Mesendoderm (in vitro differentiated cells): ENCODE measurements around the gene STOM.

ENCODE experiments used
- DNase-seq: peaks from one replicate; pipeline ENCODE4 v3.0.0; 2013
- H2AK5ac ChIP-seq: 2 replicates; pipeline ENCODE4 v1.6.1; 2013; ENCODE audit warnings: low read length, inconsistent platforms
- H2BK120ac ChIP-seq: 2 replicates; pipeline ENCODE4 v1.6.1; 2013; ENCODE audit warnings: low read depth, mild to moderate bottlenecking, low read length, moderate library complexity, mixed read lengths
- H2BK15ac ChIP-seq: replicated peaks from 2 replicates; pipeline ENCODE4 v1.6.1; 2013; ENCODE audit warnings: low read depth, mild to moderate bottlenecking, moderate library complexity
- H2BK5ac ChIP-seq: 2 replicates; pipeline ENCODE4 v1.6.1; 2013; ENCODE audit warnings: low read length, inconsistent platforms
- H3K18ac ChIP-seq: 2 replicates; pipeline ENCODE4 v1.6.1; 2013; ENCODE audit warnings: mild to moderate bottlenecking, low read length, mixed read lengths
- H3K23ac ChIP-seq: one replicate; pipeline ENCODE4 v1.6.1; 2013; ENCODE audit warnings: low read length
- H3K27ac ChIP-seq: 2 replicates; pipeline ENCODE4 v1.5.1; 2013; ENCODE audit warnings: low read depth, mild to moderate bottlenecking, inconsistent platforms, low read length, moderate library complexity
- H3K27me3 ChIP-seq: 2 replicates; pipeline ENCODE4 v1.6.1; 2013; ENCODE audit warnings: low read length, control low read depth, mild to moderate bottlenecking, inconsistent platforms; ENCODE audit not compliant: insufficient read depth, poor library complexity
- H3K36me3 ChIP-seq: 2 replicates; pipeline ENCODE4 v1.6.1; 2013; ENCODE audit warnings: low read length, inconsistent platforms; ENCODE audit not compliant: control insufficient read depth, insufficient read depth
- H3K4ac ChIP-seq: one replicate; pipeline ENCODE4 v1.6.1; 2013; ENCODE audit warnings: low read depth, mild to moderate bottlenecking, low read length, moderate library complexity
- H3K4me1 ChIP-seq: 2 replicates; pipeline ENCODE4 v1.6.1; 2013; ENCODE audit warnings: low read depth, low read length, inconsistent platforms; ENCODE audit not compliant: control insufficient read depth
- H3K4me2 ChIP-seq: 2 replicates; pipeline ENCODE4 v1.6.1; 2013; ENCODE audit warnings: low read length
- H3K4me3 ChIP-seq: 2 replicates; pipeline ENCODE4 v1.5.1; 2013; ENCODE audit warnings: mild to moderate bottlenecking, low read length
- H3K56ac ChIP-seq: one replicate; pipeline ENCODE4 v1.6.1; 2013; ENCODE audit warnings: low read length
- H3K79me1 ChIP-seq: 2 replicates; pipeline ENCODE4 v1.6.1; 2013; ENCODE audit warnings: low read length, inconsistent platforms
- H3K79me2 ChIP-seq: 2 replicates; pipeline ENCODE4 v1.6.1; 2013; ENCODE audit warnings: mild to moderate bottlenecking, low read length; ENCODE audit not compliant: control insufficient read depth, insufficient read depth
- H3K9ac ChIP-seq: 2 replicates; pipeline ENCODE4 v1.6.1; 2013; ENCODE audit warnings: low read length, inconsistent platforms
- H4K5ac ChIP-seq: one replicate; pipeline ENCODE4 v1.6.1; 2013; ENCODE audit warnings: low read length
- H4K8ac ChIP-seq: one replicate; pipeline ENCODE4 v1.6.1; 2013; ENCODE audit warnings: low read depth, mild to moderate bottlenecking, control low read depth, low read length, moderate library complexity
- WGBS: extraction: QIAGEN DNeasy Blood & Tissue Kit; methylation state at CpG from one replicate; pipeline ENCODE4 v1.1.7; 2013; ENCODE audit warnings: low lambda C conversion rate, missing lambda C conversion rate; ENCODE audit not compliant: insufficient coverage; ENCODE audit errors: extremely low coverage; 5-methylcytosine and 5-hydroxymethylcytosine counted together

The STOM gene

DNA sequence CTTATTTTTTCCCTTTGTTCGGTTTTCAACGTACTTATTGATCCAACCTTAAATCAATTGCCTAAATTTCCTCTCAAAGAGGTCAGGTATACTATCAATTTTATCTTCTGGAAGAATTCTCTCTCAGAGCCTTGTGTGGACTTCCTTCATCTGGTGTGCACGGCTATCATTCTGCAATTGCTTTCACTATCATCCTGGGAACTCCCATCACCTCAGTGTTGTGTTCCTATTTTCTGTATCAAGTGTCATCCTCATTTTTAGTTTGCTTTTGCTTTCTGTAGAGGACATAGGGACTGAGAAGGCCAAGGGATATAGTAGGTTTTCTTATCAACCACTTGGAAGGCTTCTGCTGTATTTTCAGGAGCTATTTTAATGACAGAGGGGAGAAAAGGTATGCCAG is 11.3 kb downstream of the STOM start:
- H2AK5ac ChIP-seq, result no peak overlapping the region
- no peak overlapping the region for H3K23ac ChIP-seq
- no peaks in the 10 kb centered on the region for H3K79me2 ChIP-seq
- H2BK120ac ChIP-seq, result no peak overlapping the region
- no CpG with 5 or more reads among the region's 3 CpGs for WGBS
- no peak overlapping the region for H2BK15ac ChIP-seq
- no peaks in the 10 kb centered on the region for H3K79me1 ChIP-seq
- no peak overlapping the region for H4K5ac ChIP-seq
- H3K4me3 ChIP-seq, result no peak overlapping the region
- no peak overlapping the region for H3K56ac ChIP-seq
- no peak overlapping the region for H3K18ac ChIP-seq
- no peak for DNase-seq
- no peak overlapping the region for H3K4ac ChIP-seq
- no peak overlapping the region for H3K4me2 ChIP-seq
- H3K27ac ChIP-seq, result no peak overlapping the region
- no peaks in the 10 kb centered on the region for H3K27me3 ChIP-seq
- no peak overlapping the region for H2BK5ac ChIP-seq
- H3K4me1 ChIP-seq, result no peaks in the 10 kb centered on the region
- no peak overlapping the region for H3K9ac ChIP-seq
- no peak overlapping the region for H4K8ac ChIP-seq
- no peaks in the 10 kb centered on the region for H3K36me3 ChIP-seq

DNA sequence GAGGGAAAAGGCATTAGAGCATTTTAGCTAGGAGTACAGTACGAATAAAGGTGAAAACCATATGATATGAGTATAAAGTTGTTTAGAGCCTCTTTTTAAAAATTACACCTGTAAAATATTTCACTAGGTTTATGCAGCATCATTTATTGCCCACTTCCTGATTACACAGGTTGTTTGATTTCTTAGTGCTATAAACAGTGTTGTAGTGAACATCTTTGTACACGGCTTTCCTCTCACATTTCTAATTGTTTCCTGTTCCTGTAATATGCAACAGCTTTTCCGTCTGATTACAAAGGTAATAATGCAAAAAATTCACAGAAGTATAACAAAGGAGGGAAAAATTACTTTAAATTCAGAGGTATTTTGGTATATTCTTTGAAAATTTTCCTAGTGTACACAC is 13.0 kb downstream of the STOM start:
- WGBS, result no CpG with 5 or more reads among the region's 3 CpGs
- no peaks in the 10 kb centered on the region for H3K36me3 ChIP-seq
- H3K4me2 ChIP-seq, result no peak overlapping the region
- no peak for DNase-seq
- no peaks in the 10 kb centered on the region for H3K4me1 ChIP-seq
- H2BK5ac ChIP-seq, result no peak overlapping the region
- H2BK120ac ChIP-seq, result no peak overlapping the region
- no peak overlapping the region for H4K8ac ChIP-seq
- H2BK15ac ChIP-seq, result no peak overlapping the region
- H3K79me1 ChIP-seq, result no peaks in the 10 kb centered on the region
- no peaks in the 10 kb centered on the region for H3K27me3 ChIP-seq
- no peak overlapping the region for H3K27ac ChIP-seq
- H3K4ac ChIP-seq, result no peak overlapping the region
- no peak overlapping the region for H3K18ac ChIP-seq
- no peaks in the 10 kb centered on the region for H3K79me2 ChIP-seq
- no peak overlapping the region for H3K56ac ChIP-seq
- no peak overlapping the region for H3K23ac ChIP-seq
- no peak overlapping the region for H2AK5ac ChIP-seq
- H4K5ac ChIP-seq, result no peak overlapping the region
- no peak overlapping the region for H3K4me3 ChIP-seq
- no peak overlapping the region for H3K9ac ChIP-seq

GRCh38 chr9:121354762-121355161 is 15.3 kb downstream of the STOM start:
- Histone ChIP-seq H3K56ac (no peak overlapping the region), H2BK5ac (no peak overlapping the region)
- no CpG with 5 or more reads among the region's 5 CpGs for WGBS

GRCh38 chr9:121354141-121354540 is 15.9 kb downstream of the STOM start:
- Histone ChIP-seq H3K4ac (no peak overlapping the region), H2BK120ac (no peak overlapping the region), H3K23ac (no peak overlapping the region), H3K9ac (no peak overlapping the region), H3K4me1 (no peaks in the 10 kb centered on the region), H3K36me3 (no peaks in the 10 kb centered on the region), H3K27ac (no peak overlapping the region), H3K27me3 (no peaks in the 10 kb centered on the region), H3K79me1 (no peaks in the 10 kb centered on the region), H3K18ac (no peak overlapping the region), H3K56ac (no peak overlapping the region), H2AK5ac (no peak overlapping the region), H4K5ac (no peak overlapping the region), H3K4me3 (no peak overlapping the region), H3K79me2 (no peaks in the 10 kb centered on the region), H2BK5ac (no peak overlapping the region), H2BK15ac (no peak overlapping the region), H3K4me2 (no peak overlapping the region), H4K8ac (no peak overlapping the region)
- no CpG with 5 or more reads among the region's 5 CpGs for WGBS
- no peak for DNase-seq

More at GRCh38 chr9:121354762-121355161, 15.3 kb downstream of the STOM start:
- H3K4me3 ChIP-seq, result no peak overlapping the region
- H3K4me1 ChIP-seq, result no peaks in the 10 kb centered on the region
- H3K9ac ChIP-seq, result no peak overlapping the region
- no peak overlapping the region for H2BK120ac ChIP-seq
- H2BK15ac ChIP-seq, result no peak overlapping the region
- H3K79me1 ChIP-seq, result no peaks in the 10 kb centered on the region
- H2AK5ac ChIP-seq, result no peak overlapping the region
- no peak overlapping the region for H3K23ac ChIP-seq
- H3K4me2 ChIP-seq, result no peak overlapping the region
- no peak overlapping the region for H4K8ac ChIP-seq
- no peak overlapping the region for H4K5ac ChIP-seq
- no peaks in the 10 kb centered on the region for H3K36me3 ChIP-seq
- H3K27ac ChIP-seq, result no peak overlapping the region
- no peaks in the 10 kb centered on the region for H3K79me2 ChIP-seq
- H3K18ac ChIP-seq, result no peak overlapping the region
- no peak for DNase-seq
- no peaks in the 10 kb centered on the region for H3K27me3 ChIP-seq
- H3K4ac ChIP-seq, result no peak overlapping the region

GRCh38 chr9:121353241-121354061 is 16.6 kb downstream of the STOM start:
- no peaks in the 10 kb centered on the region for H3K27me3 ChIP-seq
- no peak overlapping the region for H3K56ac ChIP-seq
- H3K4me1 ChIP-seq, result no peaks in the 10 kb centered on the region
- H3K36me3 ChIP-seq, result no peaks in the 10 kb centered on the region
- no peak overlapping the region for H3K4me3 ChIP-seq
- H2AK5ac ChIP-seq, result no peak overlapping the region
- no peak overlapping the region for H3K4ac ChIP-seq
- H3K79me1 ChIP-seq, result no peaks in the 10 kb centered on the region
- H4K8ac ChIP-seq, result no peak overlapping the region
- H3K9ac ChIP-seq, result no peak overlapping the region
- no peak overlapping the region for H2BK120ac ChIP-seq
- no peak overlapping the region for H4K5ac ChIP-seq
- peak; percentile 50 for DNase-seq
- no peak overlapping the region for H2BK15ac ChIP-seq
- H3K4me2 ChIP-seq, result no peak overlapping the region
- no peak overlapping the region for H2BK5ac ChIP-seq
- WGBS, result no CpG with 5 or more reads among the region's 9 CpGs
- no peak overlapping the region for H3K23ac ChIP-seq
- H3K79me2 ChIP-seq, result no peaks in the 10 kb centered on the region
- no peak overlapping the region for H3K27ac ChIP-seq
- peak overlapping the region; percentile 84 for H3K18ac ChIP-seq
